ENCODE results near the gene PIK3AP1.

Gene PIK3AP1

DNA sequence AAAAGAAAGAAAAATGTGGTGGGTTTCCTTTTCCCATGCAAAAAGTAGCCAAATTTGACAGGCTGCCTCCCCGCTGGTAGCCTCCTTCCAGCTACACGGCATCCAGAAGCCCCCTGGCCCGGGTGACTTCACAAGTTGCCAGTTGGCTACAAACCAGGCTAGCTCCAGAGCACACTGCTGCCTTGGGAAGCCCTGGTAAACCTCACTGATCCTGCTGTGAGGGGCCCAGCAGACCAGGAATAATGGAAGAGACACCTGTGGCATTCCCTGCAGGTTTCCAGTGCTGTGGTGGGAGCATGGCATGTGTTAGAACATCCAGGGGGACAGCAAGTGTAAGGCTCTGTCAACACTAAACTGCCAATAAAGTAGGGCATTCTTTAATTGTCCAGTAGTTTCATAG lies 77.8 kb downstream of the PIK3AP1 start:
- H3K4me3 ChIP-seq (replicated peaks; ENCODE audit: low read depth, low read length) = no peak overlapping the region
- no peak for DNase-seq (ENCODE audit: extremely low read depth, low read depth)
- no peak for TF ChIP-seq CTCF (IDR thresholded peaks at IDR 0.05; ENCODE audit: low read depth, low read length, missing control alignments)

- no peak for DNase-seq (ENCODE audit: extremely low read depth, low read depth)
- TF ChIP-seq CTCF (IDR thresholded peaks at IDR 0.05; ENCODE audit: low read depth, low read length, missing control alignments) = no peak
- no peak overlapping the region for H3K4me3 ChIP-seq (replicated peaks; ENCODE audit: low read depth, low read length)
Observed at GRCh38 chr10:96641396-96642295, 78.7 kb downstream of the PIK3AP1 start.

- no peak overlapping the region for H3K4me3 ChIP-seq (replicated peaks; ENCODE audit: low read depth, low read length)
- no peak for DNase-seq (ENCODE audit: extremely low read depth, low read depth)
- TF ChIP-seq CTCF (IDR thresholded peaks at IDR 0.05; ENCODE audit: low read depth, low read length, missing control alignments) = no peak
Observed at GRCh38 chr10:96639899-96640298, 80.4 kb downstream of the PIK3AP1 start.

DNA sequence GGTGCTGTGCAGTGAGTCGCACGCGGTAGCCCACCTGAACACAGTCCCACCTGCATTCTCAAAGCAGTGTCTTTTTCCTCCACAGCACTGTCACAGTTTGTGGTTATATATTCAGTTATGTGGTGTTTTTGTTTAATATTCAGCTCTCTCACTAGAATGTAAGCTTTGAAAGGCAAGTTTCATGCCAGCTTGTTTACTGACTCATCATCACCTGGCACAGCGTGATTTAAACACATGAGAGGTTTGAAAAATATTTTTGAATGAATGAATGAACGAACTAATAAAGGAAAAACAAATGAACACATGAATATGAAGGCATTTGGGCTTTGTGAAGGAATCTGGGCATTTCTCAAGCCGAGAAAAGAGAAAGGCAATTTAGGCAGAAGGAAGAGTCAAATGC lies 81.6 kb downstream of the PIK3AP1 start:
- no peak overlapping the region for H3K4me3 ChIP-seq (replicated peaks; ENCODE audit: low read depth, low read length)
- TF ChIP-seq CTCF (IDR thresholded peaks at IDR 0.05; ENCODE audit: low read depth, low read length, missing control alignments) = no peak
- no peak for DNase-seq (ENCODE audit: extremely low read depth, low read depth)

- H3K4me3 ChIP-seq (replicated peaks; ENCODE audit: low read depth, low read length) = no peak overlapping the region
- TF ChIP-seq CTCF (IDR thresholded peaks at IDR 0.05; ENCODE audit: low read depth, low read length, missing control alignments) = no peak
- DNase-seq (ENCODE audit: extremely low read depth, low read depth) = no peak
Observed at GRCh38 chr10:96638120-96638519, 82.2 kb downstream of the PIK3AP1 start.

DNA sequence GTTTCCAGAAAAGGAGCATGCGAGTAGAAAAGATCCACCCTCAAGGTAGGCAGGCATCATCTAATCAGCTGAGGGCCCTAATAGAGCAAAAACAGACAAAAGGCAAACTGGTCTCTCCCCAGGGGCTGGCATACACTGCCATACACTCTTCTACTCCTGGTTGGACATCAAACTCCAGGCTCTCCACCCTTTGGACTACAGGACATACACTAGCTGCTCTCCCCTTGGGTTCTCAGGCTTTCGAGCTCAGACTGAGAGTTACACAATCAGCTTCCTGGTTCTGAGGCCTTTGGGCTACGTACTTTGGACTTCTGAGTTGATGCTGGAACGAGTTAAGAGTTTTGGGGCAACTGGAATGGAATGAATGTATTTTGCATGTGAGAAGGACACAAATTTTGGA lies 82.6 kb downstream of the PIK3AP1 start:
- TF ChIP-seq CTCF (IDR thresholded peaks at IDR 0.05; ENCODE audit: low read depth, low read length, missing control alignments) = no peak
- H3K4me3 ChIP-seq (replicated peaks; ENCODE audit: low read depth, low read length) = no peak overlapping the region
- no peak for DNase-seq (ENCODE audit: extremely low read depth, low read depth)

Measured in HFF-Myc (cell line).